ENCODE measurements around the gene LAMA1.

The LAMA1 gene

DNA sequence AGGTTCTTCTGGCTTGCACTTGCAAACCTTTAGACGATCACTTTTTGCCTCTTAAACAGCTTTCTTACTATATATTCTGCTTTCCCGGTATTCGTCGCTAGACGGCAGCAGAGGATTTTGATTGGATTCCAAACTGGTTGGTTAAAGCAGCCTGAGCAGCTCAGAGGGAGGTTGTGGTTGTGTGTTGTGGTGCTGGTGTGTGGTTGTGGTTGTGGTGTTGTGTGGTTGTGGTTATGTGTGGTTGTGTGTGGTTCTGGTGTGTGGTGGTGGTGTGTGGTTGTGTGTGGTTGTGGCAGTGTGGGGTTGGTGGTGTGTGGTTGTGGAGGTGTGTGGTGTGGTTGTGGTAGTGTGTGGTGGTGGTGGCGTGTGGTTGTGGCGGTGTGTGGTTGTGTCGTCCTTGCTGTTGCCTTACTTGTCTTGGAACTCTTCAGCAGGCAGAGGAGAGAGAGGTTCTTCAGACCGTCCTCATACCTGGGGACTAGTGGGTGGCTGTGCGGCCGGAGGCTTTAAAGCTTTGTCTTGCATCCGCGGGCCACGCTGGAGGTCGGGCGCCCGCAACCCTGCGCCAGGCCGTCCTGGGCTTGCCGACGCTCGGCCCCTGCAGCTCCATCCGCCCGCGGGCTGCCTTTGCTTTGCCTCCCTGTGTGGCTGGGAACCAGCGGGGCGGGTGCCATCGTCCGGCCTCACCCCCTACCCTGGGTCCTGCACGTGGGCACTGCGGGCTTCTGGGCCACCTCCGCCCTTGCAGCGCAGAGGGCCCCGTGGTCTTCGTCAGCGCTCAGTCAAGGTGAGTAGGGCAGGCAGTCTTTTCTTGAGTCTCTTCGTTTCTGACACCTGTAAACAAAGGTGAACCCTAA, 197.3 kb downstream of the LAMA1 start:
- H3K27me3 Mint-ChIP-seq (ENCODE audit: low read depth): peaks cover 4% of the 10 kb centered on the region
- H3K4me3 Mint-ChIP-seq: no peak overlapping the region
- H3K4me1 Mint-ChIP-seq (ENCODE audit: low read depth): no peaks in the 10 kb centered on the region

DNA sequence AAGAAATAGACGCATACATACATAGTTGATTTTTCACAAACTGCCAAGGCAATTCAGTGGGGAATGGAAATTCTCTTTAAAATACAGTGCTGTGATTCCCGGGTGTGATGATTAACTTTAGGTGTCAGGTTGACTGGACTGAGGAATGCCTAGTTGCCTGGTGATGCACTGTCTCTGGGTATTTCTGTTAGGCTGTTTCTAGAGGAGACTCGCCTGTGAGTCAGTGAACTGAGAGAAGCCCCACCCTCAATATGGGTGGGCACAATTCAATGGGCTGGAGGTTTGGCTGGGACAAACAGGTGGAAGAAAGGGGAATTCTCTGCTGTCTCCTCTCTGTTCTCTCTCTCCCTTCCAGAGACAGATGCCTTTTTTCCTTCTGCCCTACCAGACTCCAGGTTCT, 200.5 kb downstream of the LAMA1 start:
- no peak overlapping the region for H3K4me3 Mint-ChIP-seq
- no peaks in the 10 kb centered on the region for H3K4me1 Mint-ChIP-seq (ENCODE audit: low read depth)
- peaks cover 3% of the 10 kb centered on the region for H3K9me3 Mint-ChIP-seq
- no peak overlapping the region for H3K27ac Mint-ChIP-seq
- peaks cover 4% of the 10 kb centered on the region for H3K27me3 Mint-ChIP-seq (ENCODE audit: low read depth)
- H3K36me3 Mint-ChIP-seq (ENCODE audit: low read depth): peaks cover 2% of the 10 kb centered on the region

More for the DNA sequence above, 197.3 kb downstream of the LAMA1 start:
- Mint-ChIP-seq H3K9me3 (peaks cover 3% of the 10 kb centered on the region), H3K27ac (peak overlapping the region; percentile 80), H3K36me3 (ENCODE audit: low read depth) (peaks cover 2% of the 10 kb centered on the region)

DNA sequence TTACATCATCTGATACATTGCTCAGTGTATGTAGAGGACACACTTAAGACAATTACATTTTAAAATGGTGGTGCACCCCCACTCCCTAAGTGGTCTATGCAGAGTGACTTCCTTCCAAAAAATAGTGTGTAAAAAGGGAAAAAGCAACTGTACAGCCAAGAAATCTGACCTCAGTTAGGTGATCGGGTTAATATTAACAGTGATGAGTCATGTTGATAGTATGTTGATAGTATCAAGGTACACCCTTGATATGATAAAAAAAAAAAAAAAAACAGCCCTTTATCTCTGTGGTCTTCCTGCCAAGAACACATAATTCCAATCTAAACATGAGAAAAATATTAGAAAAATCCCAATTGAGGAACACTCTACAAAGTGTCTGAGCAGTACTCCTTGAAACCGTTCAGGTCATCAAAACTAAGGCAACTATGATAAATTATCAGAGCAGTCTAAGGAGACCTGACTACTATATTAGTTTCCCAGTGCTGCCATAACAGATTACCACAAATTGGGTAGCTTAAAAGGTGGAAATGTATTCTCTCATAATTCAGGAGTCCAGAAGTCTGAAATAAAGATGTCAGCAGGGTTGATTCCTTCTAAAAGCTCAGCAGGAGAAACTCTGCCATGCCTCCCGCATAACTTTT, 216.2 kb downstream of the LAMA1 start:
- no peaks in the 10 kb centered on the region for H3K27me3 Mint-ChIP-seq (ENCODE audit: low read depth)

DNA sequence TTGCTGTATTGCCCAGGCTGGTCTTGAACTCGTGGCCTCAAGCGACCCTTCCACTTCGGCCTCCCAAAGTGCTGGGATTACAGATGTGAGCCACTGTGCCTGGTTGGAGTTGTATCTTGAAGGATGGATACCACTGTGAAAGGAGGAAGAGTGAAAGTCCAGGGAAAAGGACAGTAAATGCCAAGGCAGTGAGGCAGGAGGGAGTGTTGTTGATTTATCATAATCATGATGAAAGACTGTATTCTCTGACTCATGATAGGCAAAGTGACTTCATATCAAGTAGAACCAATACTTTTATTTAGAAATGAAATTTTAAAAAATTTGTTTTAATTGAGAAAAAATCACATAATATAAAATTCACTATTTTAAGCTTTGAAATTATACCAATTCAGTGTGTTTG, 225.8 kb downstream of the LAMA1 start:
- Mint-ChIP-seq H3K4me3 (no peak overlapping the region), H3K36me3 (ENCODE audit: low read depth) (no peaks in the 10 kb centered on the region), H3K9me3 (no peaks in the 10 kb centered on the region), H3K27ac (no peak overlapping the region), H3K4me1 (ENCODE audit: low read depth) (no peaks in the 10 kb centered on the region), H3K27me3 (ENCODE audit: low read depth) (no peaks in the 10 kb centered on the region)

More for the DNA sequence above, 216.2 kb downstream of the LAMA1 start:
- Mint-ChIP-seq H3K36me3 (ENCODE audit: low read depth) (no peaks in the 10 kb centered on the region), H3K4me3 (no peak overlapping the region), H3K9me3 (peaks cover 22% of the 10 kb centered on the region), H3K4me1 (ENCODE audit: low read depth) (no peaks in the 10 kb centered on the region), H3K27ac (no peak overlapping the region)
